Measurements from ENCODE around the gene KIF26B.

The KIF26B gene

DNA sequence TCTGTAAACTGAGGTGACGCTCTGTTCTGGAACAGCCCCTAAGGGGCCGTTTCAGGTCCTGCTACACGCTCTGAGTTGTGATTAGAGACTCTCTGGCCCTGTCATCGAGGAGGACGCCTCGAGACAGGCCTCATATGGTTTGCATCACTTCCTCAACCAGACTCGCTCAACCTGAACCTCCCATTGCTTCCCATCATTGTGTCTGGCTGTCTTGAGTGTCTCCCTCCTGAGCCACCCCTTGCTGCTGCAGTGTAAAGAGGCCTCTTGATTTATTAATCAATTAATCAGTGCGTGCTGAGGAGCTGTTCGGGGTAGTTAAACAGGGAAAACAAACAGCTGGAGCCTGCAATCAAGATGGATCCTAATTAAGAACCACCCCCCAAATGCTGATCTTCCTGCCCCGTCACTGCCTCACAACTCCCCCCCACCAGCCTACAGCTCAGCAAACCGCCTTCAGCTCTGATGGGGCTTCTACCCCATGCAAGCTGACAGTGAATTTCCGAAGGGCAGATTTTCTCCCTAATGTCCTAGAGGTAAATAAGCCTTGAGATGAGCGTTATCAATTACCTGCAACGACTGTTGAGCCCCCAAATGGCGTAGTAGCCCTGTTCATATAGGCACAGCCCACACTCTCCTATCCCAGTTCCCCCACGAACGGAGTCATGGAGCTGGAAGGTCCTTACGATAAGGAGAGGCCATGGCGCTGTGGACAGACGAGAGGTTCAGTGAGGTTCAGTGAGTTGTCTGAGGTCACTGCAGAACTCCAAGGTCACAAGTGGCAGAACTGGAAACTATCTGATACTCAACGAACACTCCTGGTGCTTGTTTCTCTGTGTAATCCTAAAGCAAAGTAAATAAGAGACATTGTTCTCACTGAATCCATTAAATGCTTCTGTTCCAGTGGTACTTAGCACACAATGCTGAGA lies 210.6 kb downstream of the KIF26B start:
- TF ChIP-seq, protein P1, sequence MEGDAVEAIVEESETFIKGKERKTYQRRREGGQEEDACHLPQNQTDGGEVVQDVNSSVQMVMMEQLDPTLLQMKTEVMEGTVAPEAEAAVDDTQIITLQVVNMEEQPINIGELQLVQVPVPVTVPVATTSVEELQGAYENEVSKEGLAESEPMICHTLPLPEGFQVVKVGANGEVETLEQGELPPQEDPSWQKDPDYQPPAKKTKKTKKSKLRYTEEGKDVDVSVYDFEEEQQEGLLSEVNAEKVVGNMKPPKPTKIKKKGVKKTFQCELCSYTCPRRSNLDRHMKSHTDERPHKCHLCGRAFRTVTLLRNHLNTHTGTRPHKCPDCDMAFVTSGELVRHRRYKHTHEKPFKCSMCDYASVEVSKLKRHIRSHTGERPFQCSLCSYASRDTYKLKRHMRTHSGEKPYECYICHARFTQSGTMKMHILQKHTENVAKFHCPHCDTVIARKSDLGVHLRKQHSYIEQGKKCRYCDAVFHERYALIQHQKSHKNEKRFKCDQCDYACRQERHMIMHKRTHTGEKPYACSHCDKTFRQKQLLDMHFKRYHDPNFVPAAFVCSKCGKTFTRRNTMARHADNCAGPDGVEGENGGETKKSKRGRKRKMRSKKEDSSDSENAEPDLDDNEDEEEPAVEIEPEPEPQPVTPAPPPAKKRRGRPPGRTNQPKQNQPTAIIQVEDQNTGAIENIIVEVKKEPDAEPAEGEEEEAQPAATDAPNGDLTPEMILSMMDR (IDR thresholded peaks at IDR 0.05), result no peak

DNA sequence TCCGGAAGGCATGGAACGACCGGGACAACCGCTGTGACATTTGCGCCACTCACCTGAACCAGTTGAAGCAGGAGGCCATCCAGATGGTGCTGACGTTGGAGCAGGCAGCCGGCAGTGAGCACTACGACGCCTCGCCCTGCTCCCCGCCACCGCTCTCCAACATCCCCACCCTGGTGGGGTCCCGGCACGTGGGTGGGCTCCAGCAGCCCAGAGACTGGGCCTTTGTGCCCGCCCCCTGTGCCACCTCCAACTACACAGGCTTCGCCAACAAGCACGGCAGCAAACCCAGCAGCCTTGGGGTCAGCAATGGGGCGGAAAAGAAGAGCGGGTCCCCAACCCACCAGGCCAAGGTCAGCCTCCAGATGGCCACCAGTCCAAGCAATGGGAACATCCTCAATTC lies 212.1 kb downstream of the KIF26B start:
- TF ChIP-seq, protein P1 (IDR thresholded peaks at IDR 0.05), result no peak

DNA sequence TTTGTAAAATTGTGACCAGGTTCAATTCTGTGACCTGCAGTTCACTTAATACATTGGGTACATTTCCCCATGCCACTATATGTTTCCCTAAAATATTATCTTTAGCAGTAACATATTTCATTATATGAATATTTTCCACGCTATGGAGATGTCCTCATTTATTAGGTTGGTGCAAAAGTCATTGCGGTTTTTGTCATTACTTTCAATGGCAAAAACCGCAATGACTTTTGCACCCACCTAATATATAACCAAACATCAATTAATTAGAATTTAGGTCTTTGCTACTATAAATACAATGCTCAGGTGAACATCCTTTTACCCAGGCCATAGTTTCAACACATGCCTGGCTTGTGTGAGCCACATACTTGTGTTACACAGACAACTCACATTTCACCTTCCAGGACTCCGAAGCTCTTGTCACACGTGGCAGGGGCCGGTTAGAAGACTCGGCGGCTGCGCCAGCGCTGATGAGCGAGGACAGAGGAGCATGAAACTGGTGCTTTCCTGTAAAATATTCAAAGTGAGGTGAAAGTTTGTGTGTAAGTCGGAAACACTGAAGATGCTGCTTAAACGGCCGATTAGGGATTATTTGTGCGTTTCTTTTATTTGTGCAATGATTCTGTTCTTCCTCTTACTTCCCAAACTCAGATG lies 215.5 kb downstream of the KIF26B start:
- TF ChIP-seq, protein P1 (IDR thresholded peaks at IDR 0.05), result no peak

DNA sequence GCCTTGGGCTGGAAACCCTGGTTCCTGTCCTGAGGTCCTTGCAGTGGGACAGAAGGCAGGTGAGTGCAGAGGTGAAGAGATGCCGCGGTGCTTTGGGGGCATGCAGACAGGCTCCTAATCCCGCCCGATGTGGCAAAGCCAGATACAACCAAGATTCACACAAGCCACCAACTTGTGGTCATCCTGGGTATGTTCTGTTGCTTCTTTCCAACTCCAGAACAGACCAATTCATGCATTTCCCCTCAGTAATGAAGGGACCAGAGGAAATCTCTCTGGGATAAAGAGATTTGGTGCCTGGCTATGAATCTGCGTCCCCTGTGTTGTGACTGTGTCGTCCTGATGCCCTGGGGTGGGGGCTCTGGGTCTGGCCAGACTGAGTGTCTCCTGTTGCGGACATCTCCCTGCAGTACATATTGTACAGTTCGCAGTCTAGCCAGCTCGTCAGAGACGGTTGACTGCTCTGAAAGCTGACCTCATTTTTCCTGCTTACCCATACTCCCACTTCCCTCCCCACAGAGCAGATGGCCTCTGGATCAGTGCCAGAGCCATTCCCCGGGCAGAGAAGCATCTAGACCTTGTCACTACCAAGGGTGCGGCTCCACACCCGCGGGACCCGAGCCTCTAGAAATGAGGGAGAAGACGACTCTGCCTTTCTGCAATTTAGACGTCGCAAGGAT lies 216.3 kb downstream of the KIF26B start:
- TF ChIP-seq, protein P1 (IDR thresholded peaks at IDR 0.05), result no peak

DNA sequence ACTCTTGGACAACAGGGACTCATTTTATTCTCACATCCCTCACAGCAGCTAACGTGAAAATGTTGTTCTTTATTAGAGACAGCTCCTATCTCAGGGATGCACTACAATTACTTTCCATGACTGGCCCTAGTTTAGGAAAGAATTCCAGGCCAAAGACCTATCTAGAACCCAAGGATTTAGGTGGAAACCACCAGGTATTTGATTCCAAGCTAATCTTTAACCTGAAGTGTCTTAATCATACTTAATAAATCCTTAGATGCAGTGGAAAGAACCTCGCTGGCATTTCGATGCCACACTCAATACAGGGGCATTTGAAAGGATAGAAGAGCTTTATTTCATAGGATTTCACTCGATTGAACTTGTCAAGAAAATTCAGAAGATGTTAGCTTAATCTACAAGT lies 218.3 kb downstream of the KIF26B start:
- TF ChIP-seq, protein P1 (IDR thresholded peaks at IDR 0.05), result no peak

DNA sequence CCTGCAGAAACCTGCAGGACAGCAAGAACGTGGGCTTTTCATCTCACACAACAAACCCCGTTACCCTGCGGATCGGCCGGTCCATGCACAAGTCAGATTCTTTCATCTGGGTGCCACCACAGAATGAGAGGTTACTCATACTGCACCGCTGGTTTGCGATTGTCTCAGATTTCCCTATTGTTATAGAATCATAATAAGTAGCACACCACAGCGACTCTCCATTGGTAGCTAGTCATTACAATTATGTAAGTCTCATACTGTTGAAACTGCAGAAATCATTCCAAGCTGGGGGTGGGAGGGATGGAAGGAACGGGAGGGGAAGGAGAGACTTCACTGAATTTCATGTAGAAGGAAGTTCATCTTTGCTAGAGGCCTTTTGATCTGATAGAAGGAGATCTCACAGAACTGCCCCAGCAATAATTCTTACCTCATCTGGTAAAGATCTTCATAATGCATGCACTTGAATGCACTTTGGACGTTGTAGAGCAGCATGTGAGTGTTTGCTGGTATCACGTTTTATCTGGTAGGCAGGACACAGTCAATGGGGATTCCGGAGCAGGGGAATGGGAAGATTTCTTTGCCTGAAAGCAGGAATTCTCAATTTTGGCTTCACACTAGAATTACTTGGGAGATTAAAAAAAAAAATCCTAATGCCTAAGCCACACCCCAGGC lies 221.1 kb downstream of the KIF26B start:
- TF ChIP-seq, protein P1 (IDR thresholded peaks at IDR 0.05), result no peak

DNA sequence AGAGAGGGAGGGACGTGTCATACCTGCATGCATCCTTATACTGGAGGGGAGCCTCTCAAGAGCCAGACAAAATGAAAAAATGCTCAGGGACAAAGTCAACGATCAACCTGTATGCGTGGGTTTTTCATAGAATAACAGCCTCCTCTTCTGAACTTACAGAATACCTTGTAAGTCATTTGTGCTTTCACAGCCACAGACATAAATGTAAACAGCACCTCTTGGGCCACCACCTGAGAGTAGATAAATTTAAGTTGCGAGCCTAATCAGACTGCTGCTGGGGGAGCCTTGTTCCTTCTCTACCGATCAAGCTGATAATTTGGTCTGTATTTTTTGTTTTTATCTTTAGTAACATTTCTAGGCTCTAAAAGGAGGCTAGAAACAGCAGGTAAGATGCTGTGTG lies 223.1 kb downstream of the KIF26B start:
- TF ChIP-seq, protein P1 (IDR thresholded peaks at IDR 0.05), result no peak
